ENCODE measurements around the gene SLC25A43.

The SLC25A43 gene

DNA sequence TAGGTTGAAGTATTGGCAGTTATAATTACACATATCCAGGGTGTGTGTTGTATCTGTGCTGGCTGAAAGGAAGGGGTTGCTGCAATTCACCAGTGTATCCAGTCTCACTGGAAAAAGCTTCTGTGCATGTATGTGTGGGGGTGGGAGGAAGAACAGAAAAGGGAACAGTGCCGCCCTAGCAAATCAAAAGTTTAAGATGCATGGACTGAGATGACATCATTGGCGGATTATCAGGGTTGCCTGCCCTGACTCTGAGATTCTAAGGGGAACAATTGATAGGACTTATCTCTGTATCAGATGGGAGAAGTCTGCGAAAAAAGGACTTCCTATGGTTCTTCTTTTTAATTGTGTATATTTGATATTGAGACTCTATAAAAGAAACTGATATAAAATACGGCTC lies 3.5 kb downstream of the SLC25A43 start:
- peaks cover 1 to 5% of the 10 kb centered on the region in 2 experiments for H3K36me3 ChIP-seq (ENCODE audit: control insufficient read depth in 1 of 2, insufficient read depth in 2 of 2, low read depth in 1 of 2, low read length in 2 of 2)
- no peak overlapping the region for H4K91ac ChIP-seq (ENCODE audit: low read length)
- H3K18ac ChIP-seq (ENCODE audit: low read depth in 1 of 2, low read length in 2 of 2), result no peak overlapping the region
- H3K23ac ChIP-seq (ENCODE audit: low read length in 2 of 2), result no peak overlapping the region
- H3K4me2 ChIP-seq (ENCODE audit: low read length, poor library complexity, severe bottlenecking), result no peak overlapping the region
- no peak overlapping the region for H2AK5ac ChIP-seq (ENCODE audit: low read length, severe bottlenecking)
- no peak overlapping the region for H3K4me3 ChIP-seq (ENCODE audit: insufficient read depth in 1 of 2, low read depth in 1 of 2, low read length in 2 of 2)
- peaks cover 9% of the 10 kb centered on the region for H3K79me1 ChIP-seq (replicated peaks; ENCODE audit: low read length, poor library complexity, severe bottlenecking)
- H2AFZ ChIP-seq (ENCODE audit: low read depth, low read length), result no peak overlapping the region
- WGBS, result 98% methylated on average over 3 of the region's 4 CpGs
- H3K4me1 ChIP-seq (ENCODE audit: control insufficient read depth, insufficient read depth, low read depth, low read length), result no peaks in the 10 kb centered on the region
- no peak overlapping the region for H3K14ac ChIP-seq (ENCODE audit: low read length in 2 of 2)
- no peak overlapping the region for H3K4ac ChIP-seq (ENCODE audit: low read depth in 1 of 2, low read length in 2 of 2)
- DNase-seq, result no peak
- no peak overlapping the region for H4K8ac ChIP-seq (ENCODE audit: low read length)
- H3K9ac ChIP-seq (ENCODE audit: low read length), result no peak overlapping the region
- H3K27me3 ChIP-seq (ENCODE audit: control insufficient read depth in 1 of 2, insufficient read depth in 1 of 2, low read length in 2 of 2), result no peaks in the 10 kb centered on the region
- no peak overlapping the region for H3K27ac ChIP-seq (ENCODE audit: low read length, poor library complexity, severe bottlenecking)
- no peak overlapping the region for H2BK120ac ChIP-seq (ENCODE audit: low read depth, low read length)
- no peak overlapping the region for H2BK15ac ChIP-seq (ENCODE audit: low read depth, poor library complexity, severe bottlenecking)
- H2BK5ac ChIP-seq (ENCODE audit: low read depth, low read length, poor library complexity, severe bottlenecking), result no peak overlapping the region
- no peak overlapping the region for H2BK12ac ChIP-seq (ENCODE audit: low read length in 2 of 2)
- H3K9me3 ChIP-seq (ENCODE audit: control insufficient read depth, low read length), result no peaks in the 10 kb centered on the region

- H3K18ac ChIP-seq (ENCODE audit: low read depth in 1 of 2, low read length in 2 of 2), result no peak overlapping the region
- no peak overlapping the region for H3K4ac ChIP-seq (ENCODE audit: low read depth in 1 of 2, low read length in 2 of 2)
- no peak overlapping the region for H2BK120ac ChIP-seq (ENCODE audit: low read depth, low read length)
- H2AK5ac ChIP-seq (ENCODE audit: low read length, severe bottlenecking), result no peak overlapping the region
- H3K79me1 ChIP-seq (replicated peaks; ENCODE audit: low read length, poor library complexity, severe bottlenecking), result peaks cover 7% of the 10 kb centered on the region
- no peak overlapping the region for H3K4me2 ChIP-seq (ENCODE audit: low read length, poor library complexity, severe bottlenecking)
- no peak overlapping the region for H4K8ac ChIP-seq (ENCODE audit: low read length)
- no peak overlapping the region for H3K23ac ChIP-seq (ENCODE audit: low read length in 2 of 2)
- no peak overlapping the region for H3K9ac ChIP-seq (ENCODE audit: low read length)
- no peaks in the 10 kb centered on the region for H3K27me3 ChIP-seq (ENCODE audit: control insufficient read depth in 1 of 2, insufficient read depth in 1 of 2, low read length in 2 of 2)
- no peak overlapping the region for H3K14ac ChIP-seq (ENCODE audit: low read length in 2 of 2)
- H3K9me3 ChIP-seq (ENCODE audit: control insufficient read depth, low read length), result no peaks in the 10 kb centered on the region
- H2BK5ac ChIP-seq (ENCODE audit: low read depth, low read length, poor library complexity, severe bottlenecking), result no peak overlapping the region
- no peak overlapping the region for H4K91ac ChIP-seq (ENCODE audit: low read length)
- H2BK12ac ChIP-seq (ENCODE audit: low read length in 2 of 2), result no peak overlapping the region
- peaks cover 8 to 14% of the 10 kb centered on the region in 2 experiments for H3K36me3 ChIP-seq (ENCODE audit: control insufficient read depth in 1 of 2, insufficient read depth in 2 of 2, low read depth in 1 of 2, low read length in 2 of 2)
- no CpG with 5 or more reads among the region's 1 CpG for whole genome bisulfite sequencing
- no peak overlapping the region for H3K27ac ChIP-seq (ENCODE audit: low read length, poor library complexity, severe bottlenecking)
- no peak overlapping the region for H3K4me3 ChIP-seq (ENCODE audit: insufficient read depth in 1 of 2, low read depth in 1 of 2, low read length in 2 of 2)
- H2AFZ ChIP-seq (ENCODE audit: low read depth, low read length), result no peak overlapping the region
- no peak for DNase-seq
- H3K4me1 ChIP-seq (ENCODE audit: control insufficient read depth, insufficient read depth, low read depth, low read length), result no peaks in the 10 kb centered on the region
- no peak overlapping the region for H2BK15ac ChIP-seq (ENCODE audit: low read depth, poor library complexity, severe bottlenecking)
These were observed 7.6 kb downstream of the SLC25A43 start for GRCh38 chrX:119406776-119407175.

GRCh38 chrX:119407681-119408080 lies 8.5 kb downstream of the SLC25A43 start:
- H4K8ac ChIP-seq (ENCODE audit: low read length), result no peak overlapping the region
- H2BK5ac ChIP-seq (ENCODE audit: low read depth, low read length, poor library complexity, severe bottlenecking), result no peak overlapping the region
- H3K9ac ChIP-seq (ENCODE audit: low read length), result no peak overlapping the region
- H2AK5ac ChIP-seq (ENCODE audit: low read length, severe bottlenecking), result no peak overlapping the region
- no peak overlapping the region for H3K4me2 ChIP-seq (ENCODE audit: low read length, poor library complexity, severe bottlenecking)
- no peak overlapping the region for H3K18ac ChIP-seq (ENCODE audit: low read depth in 1 of 2, low read length in 2 of 2)
- H2BK15ac ChIP-seq (ENCODE audit: low read depth, poor library complexity, severe bottlenecking), result no peak overlapping the region
- peaks cover 8 to 17% of the 10 kb centered on the region in 2 experiments for H3K36me3 ChIP-seq (ENCODE audit: control insufficient read depth in 1 of 2, insufficient read depth in 2 of 2, low read depth in 1 of 2, low read length in 2 of 2)
- no peak for DNase-seq
- no peaks in the 10 kb centered on the region for H3K9me3 ChIP-seq (ENCODE audit: control insufficient read depth, low read length)
- H3K4me3 ChIP-seq (ENCODE audit: insufficient read depth in 1 of 2, low read depth in 1 of 2, low read length in 2 of 2), result no peak overlapping the region
- no peak overlapping the region for H2AFZ ChIP-seq (ENCODE audit: low read depth, low read length)
- peaks cover 7% of the 10 kb centered on the region for H3K79me1 ChIP-seq (replicated peaks; ENCODE audit: low read length, poor library complexity, severe bottlenecking)
- WGBS, result 81% methylated on average over 9 of the region's 9 CpGs
- no peak overlapping the region for H2BK120ac ChIP-seq (ENCODE audit: low read depth, low read length)
- H3K14ac ChIP-seq (ENCODE audit: low read length in 2 of 2), result no peak overlapping the region
- H3K4me1 ChIP-seq (ENCODE audit: control insufficient read depth, insufficient read depth, low read depth, low read length), result no peaks in the 10 kb centered on the region
- no peak overlapping the region for H3K4ac ChIP-seq (ENCODE audit: low read depth in 1 of 2, low read length in 2 of 2)
- no peak overlapping the region for H2BK12ac ChIP-seq (ENCODE audit: low read length in 2 of 2)
- H3K27me3 ChIP-seq (ENCODE audit: control insufficient read depth in 1 of 2, insufficient read depth in 1 of 2, low read length in 2 of 2), result no peaks in the 10 kb centered on the region
- H4K91ac ChIP-seq (ENCODE audit: low read length), result no peak overlapping the region
- H3K23ac ChIP-seq (ENCODE audit: low read length in 2 of 2), result no peak overlapping the region
- H3K27ac ChIP-seq (ENCODE audit: low read length, poor library complexity, severe bottlenecking), result no peak overlapping the region

GRCh38 chrX:119410027-119410819 lies 11.1 kb downstream of the SLC25A43 start:
- whole genome bisulfite sequencing, result 72% methylated on average over 8 of the region's 15 CpGs
- peaks cover 8 to 17% of the 10 kb centered on the region in 2 experiments for H3K36me3 ChIP-seq (ENCODE audit: control insufficient read depth in 1 of 2, insufficient read depth in 2 of 2, low read depth in 1 of 2, low read length in 2 of 2)
- H4K8ac ChIP-seq (ENCODE audit: low read length), result no peak overlapping the region

More at GRCh38 chrX:119410027-119410819, 11.1 kb downstream of the SLC25A43 start:
- no peak overlapping the region for H3K27ac ChIP-seq (ENCODE audit: low read length, poor library complexity, severe bottlenecking)
- no peak overlapping the region for H4K91ac ChIP-seq (ENCODE audit: low read length)
- peak overlapping the region; percentile 76 for H3K9ac ChIP-seq (ENCODE audit: low read length)
- no peak overlapping the region for H2BK5ac ChIP-seq (ENCODE audit: low read depth, low read length, poor library complexity, severe bottlenecking)
- DNase-seq, result peak; percentile 51
- no peak overlapping the region for H3K23ac ChIP-seq (ENCODE audit: low read length in 2 of 2)
- H3K14ac ChIP-seq (ENCODE audit: low read length in 2 of 2), result no peak overlapping the region
- no peak overlapping the region for H3K4ac ChIP-seq (ENCODE audit: low read depth in 1 of 2, low read length in 2 of 2)
- no peaks in the 10 kb centered on the region for H3K27me3 ChIP-seq (ENCODE audit: control insufficient read depth in 1 of 2, insufficient read depth in 1 of 2, low read length in 2 of 2)
- no peak overlapping the region for H3K4me2 ChIP-seq (ENCODE audit: low read length, poor library complexity, severe bottlenecking)
- no peak overlapping the region for H3K18ac ChIP-seq (ENCODE audit: low read depth in 1 of 2, low read length in 2 of 2)
- no peak overlapping the region for H2AK5ac ChIP-seq (ENCODE audit: low read length, severe bottlenecking)
- H2BK120ac ChIP-seq (ENCODE audit: low read depth, low read length), result no peak overlapping the region
- H2BK15ac ChIP-seq (ENCODE audit: low read depth, poor library complexity, severe bottlenecking), result no peak overlapping the region
- peaks cover 7% of the 10 kb centered on the region for H3K79me1 ChIP-seq (replicated peaks; ENCODE audit: low read length, poor library complexity, severe bottlenecking)
- no peak overlapping the region for H3K4me3 ChIP-seq (ENCODE audit: insufficient read depth in 1 of 2, low read depth in 1 of 2, low read length in 2 of 2)
- H3K9me3 ChIP-seq (ENCODE audit: control insufficient read depth, low read length), result no peaks in the 10 kb centered on the region
- H2AFZ ChIP-seq (ENCODE audit: low read depth, low read length), result no peak overlapping the region
- no peaks in the 10 kb centered on the region for H3K4me1 ChIP-seq (ENCODE audit: control insufficient read depth, insufficient read depth, low read depth, low read length)
- H2BK12ac ChIP-seq (ENCODE audit: low read length in 2 of 2), result no peak overlapping the region

Measured in mesenchymal stem cell (in vitro differentiated cells and primary cell).